GM06990 (cell line): ENCODE measurements around the gene RIPK3.
"Not testable (repeated sequence)": the region's sequence is repeated elsewhere in the genome, so short reads cannot be mapped to it uniquely, and the experiment has no call there.

Experiments used
- DNase-seq: peaks from one replicate; pipeline ENCODE4 v3.0.0-alpha.2; 2011; ENCODE audit not compliant: insufficient read length; ENCODE audit errors: extremely low read depth
- H3K27me3 ChIP-seq: replicated peaks from 2 replicates; pipeline ENCODE4 v1.6.0; 2011; ENCODE audit warnings: low read length; ENCODE audit not compliant: control insufficient read depth, insufficient read depth
- H3K36me3 ChIP-seq: 2 replicates; pipeline ENCODE4 v1.5.1; 2011; ENCODE audit warnings: low read length; ENCODE audit not compliant: control insufficient read depth, insufficient read depth
- H3K4me3 ChIP-seq: replicated peaks from 2 replicates; pipeline ENCODE4 v1.5.1; 2011; ENCODE audit warnings: low read depth, mild to moderate bottlenecking, control low read depth, low read length
- TF ChIP-seq, protein P1 (sequence below): IDR thresholded peaks from 2 replicates; pipeline ENCODE4 v1.5.1; 2011; ENCODE audit warnings: low read length, control low read depth, mild to moderate bottlenecking, inconsistent platforms; ENCODE audit not compliant: insufficient read depth, poor library complexity, severe bottlenecking

The RIPK3 gene

DNA sequence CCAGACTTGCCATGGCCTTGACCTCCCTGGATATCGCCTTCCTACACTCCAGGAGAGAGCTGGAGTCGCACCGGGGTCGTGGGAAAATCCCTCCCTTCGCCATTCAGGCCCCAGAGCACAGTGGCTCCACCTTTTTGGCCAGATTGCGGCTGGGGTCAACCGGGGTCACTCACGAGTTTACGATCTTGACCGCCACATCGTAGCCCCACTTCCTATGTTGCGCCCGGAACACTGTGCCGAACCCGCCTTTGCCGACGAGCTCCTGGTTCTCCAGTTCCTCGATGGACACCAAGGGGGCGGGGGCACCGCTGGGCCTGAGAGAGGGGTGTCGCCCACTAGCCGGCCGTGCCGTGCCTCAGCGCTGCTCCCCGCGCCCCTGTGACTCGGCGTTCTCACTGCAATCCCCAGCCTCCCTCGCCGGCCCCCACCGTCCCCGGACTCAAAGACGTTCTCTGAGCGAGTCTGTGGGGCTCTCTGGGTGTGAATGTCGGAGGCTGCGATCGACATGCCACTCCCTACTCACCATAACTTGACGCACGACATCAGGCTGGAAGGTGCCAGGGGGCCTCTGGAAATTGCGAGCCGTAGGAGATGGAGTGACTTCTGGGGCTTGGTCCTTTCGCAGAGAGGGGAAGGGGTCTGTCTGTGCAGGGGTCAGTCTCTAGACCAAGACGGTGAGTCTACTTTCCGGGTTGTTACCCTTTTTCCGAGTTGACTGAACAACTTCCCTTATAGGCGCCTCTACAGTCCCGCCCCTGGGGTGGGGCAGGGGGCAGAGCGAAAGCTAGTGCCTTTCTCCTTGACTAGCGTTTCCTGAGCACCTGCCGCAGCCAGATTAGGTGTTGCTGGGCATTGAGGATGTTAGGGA, at the start of gene RIPK3:
Gene RIPK3 (minus strand): TSS at position 708 of the 868 bp plus-strand sequence. CDS start 165 bp downstream, at position 543.
- TF ChIP-seq, protein P1, sequence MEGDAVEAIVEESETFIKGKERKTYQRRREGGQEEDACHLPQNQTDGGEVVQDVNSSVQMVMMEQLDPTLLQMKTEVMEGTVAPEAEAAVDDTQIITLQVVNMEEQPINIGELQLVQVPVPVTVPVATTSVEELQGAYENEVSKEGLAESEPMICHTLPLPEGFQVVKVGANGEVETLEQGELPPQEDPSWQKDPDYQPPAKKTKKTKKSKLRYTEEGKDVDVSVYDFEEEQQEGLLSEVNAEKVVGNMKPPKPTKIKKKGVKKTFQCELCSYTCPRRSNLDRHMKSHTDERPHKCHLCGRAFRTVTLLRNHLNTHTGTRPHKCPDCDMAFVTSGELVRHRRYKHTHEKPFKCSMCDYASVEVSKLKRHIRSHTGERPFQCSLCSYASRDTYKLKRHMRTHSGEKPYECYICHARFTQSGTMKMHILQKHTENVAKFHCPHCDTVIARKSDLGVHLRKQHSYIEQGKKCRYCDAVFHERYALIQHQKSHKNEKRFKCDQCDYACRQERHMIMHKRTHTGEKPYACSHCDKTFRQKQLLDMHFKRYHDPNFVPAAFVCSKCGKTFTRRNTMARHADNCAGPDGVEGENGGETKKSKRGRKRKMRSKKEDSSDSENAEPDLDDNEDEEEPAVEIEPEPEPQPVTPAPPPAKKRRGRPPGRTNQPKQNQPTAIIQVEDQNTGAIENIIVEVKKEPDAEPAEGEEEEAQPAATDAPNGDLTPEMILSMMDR: no peak
- Histone ChIP-seq H3K27me3 (no peaks in the 10 kb centered on the region), H3K36me3 (no peaks in the 10 kb centered on the region; the same call in none of the 2 replicates), H3K4me3 (peak within 1 kb of the TSS; percentile 84)
- DNase-seq: peak; percentile 66

DNA sequence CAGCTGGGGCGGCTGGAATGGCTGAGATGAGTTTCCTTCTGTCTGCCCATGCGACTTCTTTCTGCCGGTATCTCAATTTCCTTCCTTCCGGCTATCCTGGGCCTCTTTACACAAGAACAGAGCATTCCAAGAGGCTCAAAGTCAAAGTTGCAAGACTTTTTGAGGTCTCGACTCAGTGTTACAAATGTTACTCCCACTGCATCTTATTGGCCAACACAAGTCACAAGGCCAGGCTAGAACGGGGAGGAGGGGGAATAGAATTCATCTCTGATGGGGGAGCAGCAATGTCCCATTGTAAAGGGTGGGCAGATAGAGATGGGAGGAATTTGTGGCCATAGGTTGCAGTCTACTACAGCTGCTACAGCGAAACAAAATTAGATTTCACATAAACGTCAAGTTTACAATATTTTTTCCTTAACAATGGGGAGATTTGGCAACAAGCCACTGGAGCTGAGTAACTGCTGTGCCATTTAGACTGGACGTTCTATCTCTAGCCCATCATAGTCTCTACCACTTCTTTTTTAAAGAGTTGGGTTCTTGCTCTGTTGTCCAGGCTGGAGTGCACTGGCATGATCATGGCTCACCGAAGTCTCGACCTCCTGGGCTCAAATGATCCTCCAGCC, 49.5 kb upstream of the RIPK3 start:
- Histone ChIP-seq H3K4me3 (no peak overlapping the region), H3K36me3 (no peaks in the 10 kb centered on the region), H3K27me3 (no peaks in the 10 kb centered on the region; the same call in 1 of the 2 replicates)
- TF ChIP-seq, protein P1: no peak
- DNase-seq: no peak

DNA sequence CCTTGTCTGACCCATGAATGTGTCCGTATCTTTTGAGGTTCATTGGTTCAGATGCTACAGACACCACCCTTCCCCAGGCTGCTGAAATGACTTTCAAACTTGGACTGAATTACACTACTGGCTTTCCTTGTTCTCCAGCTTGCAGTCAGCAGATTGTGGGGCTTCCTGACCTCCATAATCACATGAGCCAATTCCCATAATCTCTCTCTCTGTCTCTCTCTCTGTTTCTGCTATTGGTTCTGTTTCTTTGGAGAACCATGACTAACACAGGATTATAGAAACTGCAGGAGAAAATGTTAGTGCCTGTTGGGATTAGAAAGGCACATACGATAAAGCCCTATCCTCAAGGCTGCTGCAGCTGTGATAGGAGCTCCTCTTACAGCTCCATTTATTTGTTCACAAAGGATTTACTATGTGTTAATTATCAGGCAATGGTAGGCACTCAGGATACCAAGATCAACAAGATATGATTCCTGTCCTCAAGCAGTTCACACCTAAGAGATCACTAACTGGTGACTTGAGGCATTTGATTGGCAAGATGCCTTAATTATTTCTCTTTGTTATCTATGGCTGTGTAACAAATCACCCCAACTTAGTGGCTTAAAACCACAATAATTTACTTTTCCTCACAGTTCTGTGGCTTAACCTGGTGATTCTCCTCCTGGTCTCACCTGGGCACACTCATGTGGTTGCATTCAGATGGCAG, 48.8 kb upstream of the RIPK3 start:
- no peak overlapping the region for H3K4me3 ChIP-seq
- H3K36me3 ChIP-seq: no peaks in the 10 kb centered on the region
- no peak for DNase-seq
- H3K27me3 ChIP-seq: no peaks in the 10 kb centered on the region; the same call in 1 of the 2 replicates
- TF ChIP-seq, protein P1: no peak

DNA sequence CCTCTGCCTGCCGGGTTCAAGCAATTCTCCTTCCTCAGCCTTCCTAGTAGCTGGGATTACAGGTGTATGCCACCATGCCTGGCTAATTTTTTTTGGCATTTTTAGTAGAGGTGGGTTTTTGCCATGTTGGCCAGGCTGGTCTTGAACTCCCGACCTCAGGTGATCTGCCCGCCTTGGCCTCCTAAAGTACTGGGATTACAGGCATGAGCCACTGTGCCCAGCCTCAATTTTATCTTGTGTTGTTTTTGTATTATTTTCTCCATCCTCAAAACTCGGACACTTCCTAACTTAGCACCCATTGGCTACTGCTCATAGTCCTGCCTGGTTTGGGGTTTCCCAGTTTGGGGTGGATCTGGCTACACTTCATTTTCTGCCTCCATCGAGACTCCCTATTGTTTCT, 47.8 kb upstream of the RIPK3 start:
- H3K4me3 ChIP-seq, DNase-seq, H3K36me3 ChIP-seq, H3K27me3 ChIP-seq: not testable (repeated sequence)

DNA sequence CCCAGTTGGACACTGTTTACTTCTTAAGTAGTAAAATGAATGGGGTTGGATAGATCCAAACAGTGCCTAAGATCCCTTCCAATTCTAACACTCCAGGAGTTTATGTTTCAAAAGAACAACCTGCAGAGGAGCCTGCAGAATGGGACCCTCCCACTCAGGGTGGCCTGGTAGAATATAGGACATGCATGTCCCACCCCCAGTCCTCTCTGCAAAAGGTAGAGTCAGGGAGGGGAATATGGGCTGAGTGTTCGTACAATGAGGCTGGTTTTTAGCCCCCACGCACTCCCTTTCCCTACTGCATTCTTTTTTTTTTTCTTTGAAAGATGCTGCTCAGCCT, 47.2 kb upstream of the RIPK3 start:
- no peak for DNase-seq
- no peaks in the 10 kb centered on the region for H3K36me3 ChIP-seq
- H3K27me3 ChIP-seq: no peaks in the 10 kb centered on the region; the same call in 1 of the 2 replicates
- TF ChIP-seq, protein P1: no peak
- H3K4me3 ChIP-seq: no peak overlapping the region

DNA sequence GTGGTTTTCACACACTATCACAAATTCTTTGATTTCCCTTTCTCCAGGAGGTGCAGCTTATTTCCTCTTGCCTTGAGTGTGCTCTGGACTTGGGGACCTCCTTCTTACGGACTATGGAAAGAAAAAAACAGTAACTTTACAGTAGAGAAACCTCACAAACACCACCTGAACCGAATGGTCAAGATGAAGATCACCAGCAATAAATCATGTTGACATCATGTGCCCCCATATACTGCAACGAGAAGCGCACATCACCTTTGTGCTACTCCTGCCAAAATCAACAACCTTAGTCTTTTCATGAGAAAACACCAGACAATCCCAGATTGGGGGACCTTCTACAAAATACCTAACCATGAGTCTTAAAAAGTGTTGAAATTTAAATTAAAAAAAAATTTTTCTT, 45.7 kb upstream of the RIPK3 start:
- Histone ChIP-seq H3K4me3 (no peak overlapping the region), H3K27me3 (no peaks in the 10 kb centered on the region; the same call in 1 of the 2 replicates), H3K36me3 (no peaks in the 10 kb centered on the region)
- DNase-seq: no peak
- TF ChIP-seq, protein P1: no peak
